HCT116 (cell line): ENCODE data around the gene TGOLN2. TPM values are rescaled to one million over a fixed set of nuclear protein-coding genes. Genes with fewer than 3 reads are reported as not detected.

Experiments
- ATAC-seq: fragments of 200-7000 bp; cut with Tn5 transposase; 2 replicates; pipeline ENCODE4 v1.9.1; 2020; ENCODE audit warnings: mild to moderate bottlenecking, moderate library complexity
- BruUV-seq: library from RNA; stranded (reverse); fragments of 400-500 nt; replicated peaks from 2 replicates; lab custom pipeline; 2021; lab: Mats Ljungman, UMichigan
- CTCF ChIA-PET: fragments of 300-600 bp; sonication (Branson Sonifier 250); formaldehyde crosslinking; loops from one replicate; lab custom pipeline; 2021; ENCODE audit warnings: antibody characterized with exemption; lab: Charles Lee
- POLR2A ChIA-PET: fragments of 300-600, 350-600 bp; sonication (Branson Sonifier 250); formaldehyde crosslinking; loops from one replicate; lab custom pipeline; 2021; ENCODE audit warnings: antibody characterized with exemption; lab: Charles Lee
- RAD21 ChIA-PET, 2 experiments: fragments of 300-600 bp; sonication (Branson Sonifier 250); formaldehyde crosslinking; loops; one replicate each; lab custom pipeline; 2023; ENCODE audit warnings: low total read pairs in 2 of 2; ENCODE audit not compliant: uncharacterized antibody in 2 of 2, unreplicated experiment in 2 of 2, low non-redundant PET in 1 of 2; lab: Charles Lee
- DNase-seq: peaks from one replicate; pipeline ENCODE4 v3.0.0-alpha.2; 2010; ENCODE audit warnings: low read depth, low spot score
- H2AFZ ChIP-seq: fragments of 200-600 bp; shearing (Covaris generic), sonication (generic); 2 replicates; pipeline ENCODE4 v1.6.1; 2017; ENCODE audit warnings: low read depth, mixed run types, mixed read lengths, antibody characterized with exemption, low read length; ENCODE audit not compliant: poor library complexity, severe bottlenecking
- H3K27ac ChIP-seq: 2 replicates; pipeline ENCODE4 v1.5.1; 2012; ENCODE audit warnings: low read depth, low read length
- H3K27me3 ChIP-seq: fragments of 200-600 bp; sonication (generic); 2 replicates; pipeline ENCODE4 v1.6.1; 2016; ENCODE audit warnings: mixed run types, low read length, mixed read lengths; ENCODE audit not compliant: insufficient read depth
- H3K36me3 ChIP-seq, 2 experiments: fragments of 200-500 bp in 1 of 2; fragments of 200-600 bp in 1 of 2; sonication (Bioruptor generic) in 1 of 2; sonication (generic) in 1 of 2; 2 replicates each; pipeline versions ENCODE4 v1.5.1 to v1.6.1; 2014 to 2016; ENCODE audit warnings: low read length in 2 of 2, inconsistent platforms in 1 of 2, mixed read lengths in 1 of 2, mixed run types in 1 of 2; ENCODE audit not compliant: insufficient read depth in 2 of 2, control insufficient read depth in 1 of 2
- H3K4me1 ChIP-seq, 2 experiments: fragments of 200-600 bp in 1 of 2; sonication (generic) in 1 of 2; 2 replicates each; pipeline versions ENCODE4 v1.5.1 to v1.6.1; 2012 to 2017; ENCODE audit warnings: low read length in 2 of 2, inconsistent platforms in 1 of 2, mild to moderate bottlenecking in 1 of 2, mixed read lengths in 1 of 2, mixed run types in 1 of 2, moderate library complexity in 1 of 2; ENCODE audit not compliant: insufficient read depth in 2 of 2, control insufficient read depth in 1 of 2
- H3K4me2 ChIP-seq: fragments of 200-600 bp; sonication (generic); 2 replicates; pipeline ENCODE4 v1.6.1; 2017; ENCODE audit warnings: mixed run types, low read length, mixed read lengths
- H3K4me3 ChIP-seq, 2 experiments: fragments of 200-600 bp in 1 of 2; sonication (generic) in 1 of 2; replicated peaks in 1 of 2; 2 replicates each; pipeline ENCODE4 v1.5.1; 2011 to 2016; ENCODE audit warnings: low read length in 2 of 2, control low read depth in 1 of 2, low read depth in 1 of 2, mild to moderate bottlenecking in 1 of 2, mixed read lengths in 1 of 2, mixed run types in 1 of 2
- H3K79me2 ChIP-seq: fragments of 200-600 bp; sonication (generic); 2 replicates; pipeline ENCODE4 v1.6.1; 2017; ENCODE audit warnings: mild to moderate bottlenecking, mixed run types, low read length, moderate library complexity, mixed read lengths; ENCODE audit not compliant: insufficient read depth
- H3K9ac ChIP-seq: fragments of 200-600 bp; sonication (generic); 2 replicates; pipeline ENCODE4 v1.6.1; 2016; ENCODE audit warnings: low read length, mixed read lengths
- H3K9me2 ChIP-seq: fragments of 200-600 bp; sonication (generic), shearing (Covaris generic); 2 replicates; pipeline ENCODE4 v1.6.1; 2017; ENCODE audit warnings: mixed run types, mild to moderate bottlenecking, moderate library complexity; ENCODE audit not compliant: insufficient read depth
- H3K9me3 ChIP-seq, 2 experiments: fragments of 200-500 bp in 1 of 2; fragments of 200-600 bp in 1 of 2; sonication (Bioruptor generic) in 1 of 2; sonication (generic) in 1 of 2; 2 replicates each; pipeline ENCODE4 v1.6.1; 2014 to 2017; ENCODE audit warnings: low read length in 2 of 2, mixed read lengths in 2 of 2, inconsistent platforms in 1 of 2, low read depth in 1 of 2, mild to moderate bottlenecking in 1 of 2, mixed run types in 1 of 2, moderate library complexity in 1 of 2; ENCODE audit not compliant: control insufficient read depth in 1 of 2, insufficient read depth in 1 of 2
- H4K20me1 ChIP-seq: fragments of 200-600 bp; sonication (generic), shearing (Covaris generic); 2 replicates; pipeline ENCODE4 v1.6.1; 2017; ENCODE audit warnings: mixed run types, mild to moderate bottlenecking, moderate library complexity; ENCODE audit not compliant: insufficient read depth
- CEBPB ChIP-seq: IDR thresholded peaks from 2 replicates; pipeline ENCODE4 v1.6.1; 2012; ENCODE audit warnings: low read depth
- ELF1 ChIP-seq: IDR thresholded peaks from 2 replicates; pipeline ENCODE4 v1.6.1; 2012; ENCODE audit warnings: low read depth, borderline replicate concordance
- EZH2 ChIP-seq: fragments of 200-600 bp; sonication (generic); IDR thresholded peaks from 2 replicates; pipeline ENCODE4 v1.6.1; 2017; ENCODE audit warnings: antibody characterized with exemption, mixed run types
- EZH2phosphoT487 ChIP-seq: fragments of 200-600 bp; IDR thresholded peaks from 2 replicates; pipeline ENCODE4 v1.6.1; 2018; ENCODE audit warnings: antibody characterized with exemption, borderline replicate concordance
- POLR2A ChIP-seq: IDR thresholded peaks from 2 replicates; pipeline ENCODE4 v1.7.0; 2011; ENCODE audit warnings: borderline replicate concordance; ENCODE audit not compliant: insufficient read depth, insufficient read length; ENCODE audit errors: extremely low read depth
- SIN3A ChIP-seq: IDR thresholded peaks from 2 replicates; pipeline ENCODE4 v1.6.1; 2012; ENCODE audit warnings: low read depth
- SP1 ChIP-seq: IDR thresholded peaks from 2 replicates; pipeline ENCODE4 v1.6.1; 2012; ENCODE audit warnings: low read depth
- TCF7L2 ChIP-seq: IDR thresholded peaks from 2 replicates; pipeline ENCODE4 v1.7.0; 2011; ENCODE audit warnings: borderline replicate concordance, inconsistent platforms; ENCODE audit not compliant: insufficient read depth, insufficient read length; ENCODE audit errors: extremely low read depth
- YY1 ChIP-seq: IDR thresholded peaks from 2 replicates; pipeline ENCODE4 v1.6.1; 2011; ENCODE audit warnings: low read length, low read depth, moderate library complexity, mild to moderate bottlenecking; ENCODE audit not compliant: insufficient replicate concordance; ENCODE audit errors: extremely low read depth
- ZFX ChIP-seq: fragments of 450-650 bp; IDR thresholded peaks from 2 replicates; pipeline ENCODE4 v1.6.1; 2017
- intact Hi-C: fragments of 100-400 bp; cut with micrococcal nuclease; formaldehyde crosslinking; loops from 2 replicates; pipeline ENCODE4 v1.10.0; 2022
- total RNA-seq: library from RNA; stranded (reverse); gene quantifications from one replicate; pipeline ENCODE4 v1.2.1, GENCODE V29; 2021; ENCODE audit not compliant: unreplicated experiment
- TF ChIP-seq, protein P1 (sequence below): IDR thresholded peaks from 2 replicates; pipeline ENCODE4 v1.6.1; 2012
- TF ChIP-seq, protein P2 (sequence below): IDR thresholded peaks from 2 replicates; pipeline ENCODE4 v1.6.1; 2011; ENCODE audit warnings: mild to moderate bottlenecking, low read length, moderate library complexity; ENCODE audit not compliant: insufficient replicate concordance; ENCODE audit errors: extremely low read depth
- TF ChIP-seq, protein P3 (sequence below): IDR thresholded peaks from 2 replicates; pipeline ENCODE4 v1.6.1; 2012
- TF ChIP-seq, protein P4 (sequence below): IDR thresholded peaks from 2 replicates; pipeline ENCODE4 v1.6.1; 2012; ENCODE audit warnings: low read depth
- TF ChIP-seq, protein P5 (sequence below), 3 experiments: fragments of 200-600 bp in 1 of 3; sonication (generic) in 1 of 3; IDR thresholded peaks in 2 of 3; conservative IDR thresholded peaks in 1 of 3; 2 replicates each; pipeline ENCODE4 v1.5.1; 2012 to 2017; ENCODE audit warnings: low read depth in 2 of 3, low read length in 2 of 3, antibody characterized with exemption in 1 of 3, borderline replicate concordance in 1 of 3, control low read depth in 1 of 3, mild to moderate bottlenecking in 1 of 3, mixed read lengths in 1 of 3, mixed run types in 1 of 3, moderate library complexity in 1 of 3; ENCODE audit not compliant: insufficient read depth in 1 of 3

Gene TGOLN2
- total RNA-seq, 1 experiment from 2014 or later: 43.2 TPM

DNA sequence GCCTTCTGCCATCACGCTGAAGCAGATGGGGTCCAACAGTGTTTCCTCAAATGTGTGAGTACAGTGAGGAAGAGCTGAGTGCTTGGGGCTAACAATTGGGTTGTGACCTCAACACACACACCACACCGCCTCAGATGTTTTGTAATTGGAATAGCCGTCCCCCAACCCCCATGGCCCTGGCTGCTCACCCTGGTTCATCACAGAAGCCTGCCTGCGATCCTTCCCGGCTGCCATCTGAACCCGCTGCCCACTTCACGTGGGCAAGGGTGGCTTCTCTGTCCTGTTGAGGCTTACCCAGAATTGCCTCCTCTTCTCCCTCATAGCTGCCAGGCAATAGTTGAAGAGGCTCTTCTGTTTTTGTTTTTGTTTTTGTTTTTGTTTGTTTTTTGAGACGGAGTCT is 44.1 kb downstream of the TGOLN2 start:
- Histone ChIP-seq H3K9me2 (no peaks in the 10 kb centered on the region), H3K27ac (no peak overlapping the region), H4K20me1 (no peaks in the 10 kb centered on the region), H3K9ac (no peak overlapping the region), H3K36me3 (no peaks in the 10 kb centered on the region), H3K4me2 (no peak overlapping the region), H3K9me3 (no peaks in the 10 kb centered on the region), H3K4me3 (no peak overlapping the region), H3K27me3 (no peaks in the 10 kb centered on the region), H2AFZ (no peak overlapping the region), H3K4me1 (peaks cover 5 to 15% of the 10 kb centered on the region in 2 experiments; a peak in 3 of 4 replicates), H3K79me2 (no peaks in the 10 kb centered on the region)
- RAD21 ChIA-PET: no interaction called here
- DNase-seq (no peak), ATAC-seq (no peak)
- no peak for TF ChIP-seq TCF7L2
- no peak for TF ChIP-seq EZH2phosphoT487
- TF ChIP-seq, protein P1, sequence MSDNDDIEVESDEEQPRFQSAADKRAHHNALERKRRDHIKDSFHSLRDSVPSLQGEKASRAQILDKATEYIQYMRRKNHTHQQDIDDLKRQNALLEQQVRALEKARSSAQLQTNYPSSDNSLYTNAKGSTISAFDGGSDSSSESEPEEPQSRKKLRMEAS: no peak
- TF ChIP-seq SIN3A: no peak
- no peak for TF ChIP-seq YY1
- TF ChIP-seq CEBPB: no peak
- TF ChIP-seq, protein P2, sequence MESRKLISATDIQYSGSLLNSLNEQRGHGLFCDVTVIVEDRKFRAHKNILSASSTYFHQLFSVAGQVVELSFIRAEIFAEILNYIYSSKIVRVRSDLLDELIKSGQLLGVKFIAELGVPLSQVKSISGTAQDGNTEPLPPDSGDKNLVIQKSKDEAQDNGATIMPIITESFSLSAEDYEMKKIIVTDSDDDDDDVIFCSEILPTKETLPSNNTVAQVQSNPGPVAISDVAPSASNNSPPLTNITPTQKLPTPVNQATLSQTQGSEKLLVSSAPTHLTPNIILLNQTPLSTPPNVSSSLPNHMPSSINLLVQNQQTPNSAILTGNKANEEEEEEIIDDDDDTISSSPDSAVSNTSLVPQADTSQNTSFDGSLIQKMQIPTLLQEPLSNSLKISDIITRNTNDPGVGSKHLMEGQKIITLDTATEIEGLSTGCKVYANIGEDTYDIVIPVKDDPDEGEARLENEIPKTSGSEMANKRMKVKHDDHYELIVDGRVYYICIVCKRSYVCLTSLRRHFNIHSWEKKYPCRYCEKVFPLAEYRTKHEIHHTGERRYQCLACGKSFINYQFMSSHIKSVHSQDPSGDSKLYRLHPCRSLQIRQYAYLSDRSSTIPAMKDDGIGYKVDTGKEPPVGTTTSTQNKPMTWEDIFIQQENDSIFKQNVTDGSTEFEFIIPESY: no peak
- TF ChIP-seq ZFX: no peak
- TF ChIP-seq SP1: no peak
- no peak for TF ChIP-seq POLR2A
- no peak for TF ChIP-seq EZH2
- TF ChIP-seq, protein P3, sequence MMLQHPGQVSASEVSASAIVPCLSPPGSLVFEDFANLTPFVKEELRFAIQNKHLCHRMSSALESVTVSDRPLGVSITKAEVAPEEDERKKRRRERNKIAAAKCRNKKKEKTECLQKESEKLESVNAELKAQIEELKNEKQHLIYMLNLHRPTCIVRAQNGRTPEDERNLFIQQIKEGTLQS: no peak
- TF ChIP-seq ELF1: no peak
- TF ChIP-seq, protein P4, sequence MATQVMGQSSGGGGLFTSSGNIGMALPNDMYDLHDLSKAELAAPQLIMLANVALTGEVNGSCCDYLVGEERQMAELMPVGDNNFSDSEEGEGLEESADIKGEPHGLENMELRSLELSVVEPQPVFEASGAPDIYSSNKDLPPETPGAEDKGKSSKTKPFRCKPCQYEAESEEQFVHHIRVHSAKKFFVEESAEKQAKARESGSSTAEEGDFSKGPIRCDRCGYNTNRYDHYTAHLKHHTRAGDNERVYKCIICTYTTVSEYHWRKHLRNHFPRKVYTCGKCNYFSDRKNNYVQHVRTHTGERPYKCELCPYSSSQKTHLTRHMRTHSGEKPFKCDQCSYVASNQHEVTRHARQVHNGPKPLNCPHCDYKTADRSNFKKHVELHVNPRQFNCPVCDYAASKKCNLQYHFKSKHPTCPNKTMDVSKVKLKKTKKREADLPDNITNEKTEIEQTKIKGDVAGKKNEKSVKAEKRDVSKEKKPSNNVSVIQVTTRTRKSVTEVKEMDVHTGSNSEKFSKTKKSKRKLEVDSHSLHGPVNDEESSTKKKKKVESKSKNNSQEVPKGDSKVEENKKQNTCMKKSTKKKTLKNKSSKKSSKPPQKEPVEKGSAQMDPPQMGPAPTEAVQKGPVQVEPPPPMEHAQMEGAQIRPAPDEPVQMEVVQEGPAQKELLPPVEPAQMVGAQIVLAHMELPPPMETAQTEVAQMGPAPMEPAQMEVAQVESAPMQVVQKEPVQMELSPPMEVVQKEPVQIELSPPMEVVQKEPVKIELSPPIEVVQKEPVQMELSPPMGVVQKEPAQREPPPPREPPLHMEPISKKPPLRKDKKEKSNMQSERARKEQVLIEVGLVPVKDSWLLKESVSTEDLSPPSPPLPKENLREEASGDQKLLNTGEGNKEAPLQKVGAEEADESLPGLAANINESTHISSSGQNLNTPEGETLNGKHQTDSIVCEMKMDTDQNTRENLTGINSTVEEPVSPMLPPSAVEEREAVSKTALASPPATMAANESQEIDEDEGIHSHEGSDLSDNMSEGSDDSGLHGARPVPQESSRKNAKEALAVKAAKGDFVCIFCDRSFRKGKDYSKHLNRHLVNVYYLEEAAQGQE: no peak
- TF ChIP-seq, protein P5, sequence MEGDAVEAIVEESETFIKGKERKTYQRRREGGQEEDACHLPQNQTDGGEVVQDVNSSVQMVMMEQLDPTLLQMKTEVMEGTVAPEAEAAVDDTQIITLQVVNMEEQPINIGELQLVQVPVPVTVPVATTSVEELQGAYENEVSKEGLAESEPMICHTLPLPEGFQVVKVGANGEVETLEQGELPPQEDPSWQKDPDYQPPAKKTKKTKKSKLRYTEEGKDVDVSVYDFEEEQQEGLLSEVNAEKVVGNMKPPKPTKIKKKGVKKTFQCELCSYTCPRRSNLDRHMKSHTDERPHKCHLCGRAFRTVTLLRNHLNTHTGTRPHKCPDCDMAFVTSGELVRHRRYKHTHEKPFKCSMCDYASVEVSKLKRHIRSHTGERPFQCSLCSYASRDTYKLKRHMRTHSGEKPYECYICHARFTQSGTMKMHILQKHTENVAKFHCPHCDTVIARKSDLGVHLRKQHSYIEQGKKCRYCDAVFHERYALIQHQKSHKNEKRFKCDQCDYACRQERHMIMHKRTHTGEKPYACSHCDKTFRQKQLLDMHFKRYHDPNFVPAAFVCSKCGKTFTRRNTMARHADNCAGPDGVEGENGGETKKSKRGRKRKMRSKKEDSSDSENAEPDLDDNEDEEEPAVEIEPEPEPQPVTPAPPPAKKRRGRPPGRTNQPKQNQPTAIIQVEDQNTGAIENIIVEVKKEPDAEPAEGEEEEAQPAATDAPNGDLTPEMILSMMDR (IDR thresholded peaks at IDR 0.05 in 2 of 3, conservative IDR thresholded peaks at IDR 0.05 in 1 of 3; ENCODE audit: borderline replicate concordance in 1 of 3, insufficient read depth in 1 of 3, low read depth in 2 of 3, low read length in 2 of 3): no peak
- POLR2A ChIA-PET: no interaction called here
- BruUV-seq: no TSS peak
- intact Hi-C loops: no loop called here
- CTCF ChIA-PET: interaction anchor here (1.0 to 2.7 kb wide), 4 partner anchors 17 to 358 kb away, joined by 3 to 43 read pairs (median 5); partner anchors contain the start of gene TCF7L1
